T-helper 2 cell (primary cell): ENCODE measurements around the gene C1orf74.

Experiments
- DNase-seq, 5 experiments: peaks; one replicate each; pipeline versions ENCODE4 v3.0.0 to v3.0.0-alpha.2; 2012 to 2022

C1orf74 gene

DNA sequence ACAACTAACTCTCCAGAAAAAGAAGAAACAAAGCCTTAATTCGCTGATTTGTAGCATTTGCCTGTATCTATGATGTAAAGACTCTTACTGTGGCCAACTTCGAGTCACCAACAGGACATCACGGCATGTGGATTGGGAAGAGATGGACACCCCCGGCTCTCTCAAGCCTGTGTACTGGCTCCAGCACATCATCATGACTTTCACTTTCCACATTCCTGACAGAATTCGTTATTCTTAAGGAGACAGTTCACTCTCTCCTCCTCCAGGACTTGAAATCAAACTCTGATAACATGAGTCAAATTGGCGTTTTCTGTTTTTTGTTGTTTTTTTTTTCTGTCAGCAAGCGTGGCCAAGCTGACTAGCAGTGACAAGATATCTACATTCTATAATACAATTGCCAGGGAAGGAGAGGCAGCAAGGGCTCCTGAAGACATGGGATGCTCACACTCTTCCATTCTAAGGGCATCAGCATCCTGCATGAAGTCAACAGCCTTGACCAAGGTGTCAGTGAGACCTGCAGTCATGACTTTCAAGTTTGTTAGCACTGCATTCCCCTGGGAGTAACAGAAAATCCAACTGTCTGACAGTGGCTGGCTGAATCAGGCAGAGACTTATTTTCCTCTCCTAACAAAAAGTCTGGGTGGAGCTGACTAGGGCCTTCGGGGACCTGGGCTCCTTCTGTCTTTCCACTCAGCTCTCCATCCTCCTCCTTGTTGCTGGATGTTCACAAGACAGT is 41.8 kb downstream of the C1orf74 start:
- no peak for DNase-seq

DNA sequence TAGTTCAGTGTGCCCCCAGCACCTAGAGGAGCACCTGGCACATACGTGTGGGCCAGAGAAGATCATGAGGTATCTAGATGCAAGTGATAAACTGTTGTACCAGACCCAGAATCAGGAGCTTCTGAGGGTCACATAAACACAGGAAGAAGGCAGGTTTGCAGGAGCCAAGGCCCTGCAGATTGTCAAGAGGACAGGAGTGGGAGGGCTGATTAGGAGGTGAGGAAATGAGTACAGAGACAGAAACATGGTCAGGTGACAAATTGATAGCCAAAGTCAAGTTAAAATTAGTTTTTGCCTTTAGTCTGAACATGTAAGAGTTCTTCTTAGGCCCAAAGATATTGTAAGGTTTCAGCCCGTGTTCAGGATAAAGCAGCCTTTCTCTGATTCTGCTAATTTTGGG is 42.5 kb downstream of the C1orf74 start:
- DNase-seq = no peak

DNA sequence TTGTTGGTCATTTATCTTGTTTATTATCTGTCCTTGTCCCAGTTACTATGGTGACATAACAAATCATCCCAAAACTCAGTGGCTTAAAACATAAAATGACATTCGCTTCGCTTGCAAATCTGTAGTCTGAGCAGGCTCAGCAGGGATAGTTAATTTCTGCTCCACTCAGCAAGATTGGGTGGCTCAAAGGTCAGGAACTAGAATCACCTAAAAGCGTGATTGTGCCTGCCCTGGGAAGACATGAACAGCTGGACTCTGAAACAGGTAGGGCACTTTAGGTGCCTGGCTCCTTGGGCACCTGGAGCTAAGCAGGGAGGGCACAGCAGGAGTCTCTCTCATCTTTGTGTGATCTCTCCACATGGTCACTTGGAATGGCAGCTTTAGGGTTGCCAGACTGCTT is 43.2 kb downstream of the C1orf74 start:
- DNase-seq = no peak

DNA sequence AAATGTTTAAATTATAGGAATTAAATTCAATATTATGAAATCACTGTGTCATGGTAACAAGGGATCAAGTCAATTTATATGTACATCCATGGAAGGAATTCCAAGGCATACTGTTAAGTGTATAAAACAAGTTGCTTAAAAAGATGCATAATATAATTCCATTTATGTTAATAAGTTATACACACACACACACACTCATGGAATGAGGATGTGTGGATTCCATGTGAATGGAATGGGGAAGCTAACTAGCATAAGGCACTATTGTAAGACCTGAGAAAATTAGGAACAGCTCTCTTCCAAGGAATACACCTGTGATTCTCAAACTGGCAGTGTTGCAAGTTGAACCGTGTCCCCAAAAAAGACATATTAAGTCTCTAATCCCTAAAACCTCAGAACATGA is 46.1 kb downstream of the C1orf74 start:
- DNase-seq = no peak

- no peak for DNase-seq
Observed at GRCh38 chr1:209737118-209737505, 47.2 kb downstream of the C1orf74 start.

DNA sequence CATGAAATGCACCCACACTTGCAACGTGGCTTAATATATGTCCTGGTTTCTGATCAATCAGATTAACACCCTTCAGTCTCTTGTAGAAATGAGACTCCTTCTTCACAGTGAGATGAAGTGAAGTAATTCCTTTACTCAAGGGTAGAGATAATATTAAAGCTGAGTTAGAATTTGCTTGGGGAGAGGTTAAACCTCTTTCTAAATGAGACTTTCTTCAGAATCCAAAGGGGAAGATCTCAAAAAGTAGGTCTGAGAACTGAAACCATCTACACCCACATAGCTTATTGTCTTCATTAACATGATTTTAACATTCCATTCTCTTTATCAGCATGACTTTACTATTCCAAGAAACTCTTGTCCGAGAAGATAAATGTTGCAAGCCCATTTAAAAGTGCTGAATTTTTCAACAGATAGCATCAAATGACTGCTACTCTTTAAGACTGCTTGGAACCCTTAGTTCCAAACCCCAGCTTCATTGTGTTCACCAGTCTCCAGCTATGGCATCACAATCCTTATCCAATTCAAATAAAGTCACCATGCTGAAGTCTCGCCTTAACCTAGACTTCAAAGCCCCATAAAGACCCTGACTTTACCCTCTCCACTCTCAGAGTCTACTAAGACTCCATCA is 47.8 kb downstream of the C1orf74 start:
- peak in 1 of 5 experiments; percentile 41 for DNase-seq

DNA sequence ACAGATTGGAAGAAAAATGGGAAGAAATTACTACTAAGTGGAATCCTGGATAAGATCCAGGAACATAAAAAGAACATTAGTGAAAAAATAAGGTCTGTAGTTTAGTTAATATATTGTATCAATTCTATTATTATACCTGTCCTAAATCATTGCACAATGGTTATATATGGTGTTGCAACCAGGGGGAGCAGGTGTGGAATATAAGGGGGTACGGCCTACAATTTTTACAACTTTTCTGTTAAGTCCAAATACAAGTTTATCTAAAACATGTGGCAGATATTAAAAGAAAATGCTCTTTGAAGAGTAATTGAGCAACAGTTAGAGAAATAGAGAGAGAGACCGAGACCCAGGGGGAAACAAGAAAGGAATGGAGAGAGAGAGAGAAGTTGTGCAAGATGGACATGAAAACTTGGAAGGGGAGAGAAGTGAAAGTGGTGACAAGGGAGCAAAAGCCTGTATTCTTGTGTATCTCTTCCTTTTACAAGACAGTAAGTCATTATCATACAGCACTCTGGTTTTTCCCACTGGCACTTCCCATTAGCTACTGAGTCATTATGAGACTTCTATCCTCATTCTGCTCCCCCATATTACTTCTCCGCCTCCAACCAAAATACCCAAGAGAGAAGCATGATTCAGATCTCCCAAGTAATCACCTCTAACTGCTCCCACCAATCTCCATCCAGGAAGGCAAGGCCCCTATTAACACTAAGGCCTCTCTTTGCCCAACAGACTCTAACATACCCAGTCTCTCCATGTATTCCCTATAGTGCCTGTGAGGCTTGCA is 50.8 kb downstream of the C1orf74 start:
- no peak for DNase-seq

- DNase-seq = no peak
Observed at GRCh38 chr1:209732725-209733124, 51.6 kb downstream of the C1orf74 start.

DNA sequence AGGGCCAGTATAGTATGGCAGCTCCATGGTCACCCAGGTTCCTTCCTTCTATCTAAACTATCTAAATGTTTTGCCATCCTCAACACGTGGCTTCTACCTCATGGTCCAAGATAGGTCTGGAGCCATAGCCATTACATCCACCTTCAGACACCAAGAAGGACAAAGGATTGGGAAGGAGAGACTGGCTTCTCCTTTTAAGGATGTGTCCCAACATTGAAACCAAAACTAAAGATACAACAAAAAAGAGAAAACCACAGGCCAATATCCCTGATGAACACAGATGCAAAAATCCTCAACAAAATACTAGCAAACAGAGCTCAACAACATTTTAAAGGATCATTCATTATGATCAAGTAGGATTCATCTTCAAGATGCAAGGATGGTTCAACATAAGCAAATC is 54.9 kb downstream of the C1orf74 start:
- DNase-seq = no peak
